OCI-LY1 (cell line): Measurements from ENCODE around the gene NEGR1.

Experiments used
- H2AFZ ChIP-seq: fragments of 200-600 bp; sonication (generic), shearing (Covaris generic); 2 replicates; pipeline ENCODE4 v1.6.0; 2014; ENCODE audit warnings: antibody characterized with exemption, mild to moderate bottlenecking, low read length
- H3F3A ChIP-seq: fragments of 200-600 bp; sonication (generic), shearing (Covaris generic); 2 replicates; pipeline ENCODE4 v1.6.0; 2014; ENCODE audit warnings: mild to moderate bottlenecking, antibody characterized with exemption, low read length, moderate library complexity; ENCODE audit not compliant: insufficient read depth
- H3K27ac ChIP-seq: fragments of 200-600 bp; sonication (generic); 2 replicates; pipeline ENCODE4 v1.5.1; 2014; ENCODE audit warnings: low read length, mixed run types, mild to moderate bottlenecking, low read depth; ENCODE audit not compliant: poor library complexity, severe bottlenecking
- H3K27me3 ChIP-seq: fragments of 200-600 bp; sonication (generic); 2 replicates; pipeline ENCODE4 v1.6.0; 2014; ENCODE audit warnings: antibody characterized with exemption, mild to moderate bottlenecking, low read length, moderate library complexity; ENCODE audit not compliant: insufficient read depth
- H3K36me3 ChIP-seq: fragments of 200-600 bp; sonication (generic); 2 replicates; pipeline ENCODE4 v1.6.1; 2014; ENCODE audit warnings: mild to moderate bottlenecking, antibody characterized with exemption, low read length, moderate library complexity, mixed read lengths; ENCODE audit not compliant: insufficient read depth
- H3K4me1 ChIP-seq: fragments of 200-600 bp; sonication (generic); 2 replicates; pipeline ENCODE4 v1.5.1; 2014; ENCODE audit warnings: mild to moderate bottlenecking, low read length, moderate library complexity; ENCODE audit not compliant: insufficient read depth, severe bottlenecking
- H3K4me2 ChIP-seq: fragments of 200-600 bp; sonication (generic), shearing (Covaris generic); 2 replicates; pipeline ENCODE4 v1.6.1; 2014; ENCODE audit warnings: low read length
- H3K4me3 ChIP-seq: fragments of 200-600 bp; sonication (generic); 2 replicates; pipeline ENCODE4 v1.5.1; 2014; ENCODE audit warnings: low read length, low read depth, mild to moderate bottlenecking, mixed read lengths; ENCODE audit not compliant: poor library complexity, severe bottlenecking
- H3K79me2 ChIP-seq: fragments of 200-600 bp; shearing (Covaris generic); 2 replicates; pipeline ENCODE4 v1.6.1; 2016; ENCODE audit warnings: mixed run types, low read length, mixed read lengths; ENCODE audit not compliant: insufficient read depth
- H3K9ac ChIP-seq: fragments of 200-600 bp; sonication (generic), shearing (Covaris generic); 2 replicates; pipeline ENCODE4 v1.6.1; 2014; ENCODE audit warnings: mild to moderate bottlenecking, low read length, mixed read lengths
- H3K9me2 ChIP-seq: fragments of 200-600 bp; sonication (generic), shearing (Covaris generic); 2 replicates; pipeline ENCODE4 v1.6.1; 2014; ENCODE audit warnings: low read depth, mild to moderate bottlenecking, low read length, mixed read lengths
- H3K9me3 ChIP-seq: fragments of 200-600 bp; shearing (Covaris generic); 2 replicates; pipeline ENCODE4 v1.6.1; 2014; ENCODE audit warnings: low read length, mixed read lengths
- H4K20me1 ChIP-seq: fragments of 200-600 bp; sonication (generic), shearing (Covaris generic); 2 replicates; pipeline ENCODE4 v1.6.0; 2016; ENCODE audit warnings: mild to moderate bottlenecking, low read length; ENCODE audit not compliant: insufficient read depth
- CTCF ChIP-seq: fragments of 200-600 bp; sonication (generic), shearing (Covaris generic); IDR thresholded peaks from 2 replicates; pipeline ENCODE4 v1.5.1; 2017; ENCODE audit warnings: mild to moderate bottlenecking, antibody characterized with exemption, low read length, moderate library complexity, mixed read lengths
- EZH2 ChIP-seq: fragments of 200-600 bp; sonication (generic), shearing (Covaris generic); IDR thresholded peaks from 2 replicates; pipeline ENCODE4 v1.8.0; 2017; ENCODE audit warnings: borderline replicate concordance, mixed run types, mild to moderate bottlenecking, antibody characterized with exemption, low read length, moderate library complexity, mixed read lengths

NEGR1 gene

GRCh38 chr1:71660411-71660810 lies 621.9 kb downstream of the NEGR1 start:
- Histone ChIP-seq H3K27me3 (no peaks in the 10 kb centered on the region), H4K20me1 (no peaks in the 10 kb centered on the region), H3K9me3 (no peaks in the 10 kb centered on the region), H3K9me2 (no peaks in the 10 kb centered on the region), H3K4me1 (no peaks in the 10 kb centered on the region), H3K27ac (no peak overlapping the region), H3K4me3 (no peak overlapping the region), H2AFZ (no peak overlapping the region), H3F3A (no peaks in the 10 kb centered on the region), H3K4me2 (no peak overlapping the region), H3K36me3 (no peaks in the 10 kb centered on the region), H3K79me2 (no peaks in the 10 kb centered on the region), H3K9ac (no peak overlapping the region)
- TF ChIP-seq EZH2, result no peak
- no peak for TF ChIP-seq CTCF

GRCh38 chr1:71657891-71658679 lies 624.3 kb downstream of the NEGR1 start:
- Histone ChIP-seq H3K4me1 (no peaks in the 10 kb centered on the region), H3K9ac (no peak overlapping the region), H3K36me3 (no peaks in the 10 kb centered on the region), H4K20me1 (no peaks in the 10 kb centered on the region), H3K9me3 (no peaks in the 10 kb centered on the region), H3K4me3 (no peak overlapping the region), H3K27me3 (no peaks in the 10 kb centered on the region), H3K79me2 (no peaks in the 10 kb centered on the region), H2AFZ (no peak overlapping the region), H3K9me2 (no peaks in the 10 kb centered on the region), H3F3A (no peaks in the 10 kb centered on the region), H3K4me2 (no peak overlapping the region), H3K27ac (no peak overlapping the region)
- no peak for TF ChIP-seq EZH2
- TF ChIP-seq CTCF, result no peak

- Histone ChIP-seq H3K9me2 (no peaks in the 10 kb centered on the region), H3K4me1 (no peaks in the 10 kb centered on the region), H4K20me1 (no peaks in the 10 kb centered on the region), H3K79me2 (no peaks in the 10 kb centered on the region), H3F3A (no peaks in the 10 kb centered on the region), H3K4me2 (no peak overlapping the region), H3K9ac (no peak overlapping the region), H3K27me3 (no peaks in the 10 kb centered on the region), H2AFZ (no peak overlapping the region), H3K9me3 (no peaks in the 10 kb centered on the region), H3K36me3 (no peaks in the 10 kb centered on the region), H3K4me3 (no peak overlapping the region), H3K27ac (no peak overlapping the region)
- no peak for TF ChIP-seq EZH2
- TF ChIP-seq CTCF, result no peak
These were observed 625.4 kb downstream of the NEGR1 start for GRCh38 chr1:71656902-71657301.
